Rectal smooth muscle tissue (tissue), 1 donor: Measurements from ENCODE around the gene CLDN18.

Experiments
- H3K27ac ChIP-seq: one replicate; pipeline ENCODE4 v1.7.0; 2013; ENCODE audit warnings: low read depth, low read length, inconsistent platforms
- H3K27me3 ChIP-seq: one replicate; pipeline ENCODE4 v1.7.0; 2013; ENCODE audit warnings: low read length; ENCODE audit not compliant: control insufficient read depth, insufficient read depth
- H3K36me3 ChIP-seq: one replicate; pipeline ENCODE4 v1.7.0; 2013; ENCODE audit warnings: low read length; ENCODE audit not compliant: control insufficient read depth, insufficient read depth
- H3K4me1 ChIP-seq: one replicate; pipeline ENCODE4 v1.7.0; 2013; ENCODE audit warnings: low read length; ENCODE audit not compliant: control insufficient read depth, insufficient read depth
- H3K4me3 ChIP-seq: one replicate; pipeline ENCODE4 v1.7.0; 2013; ENCODE audit warnings: low read length
- H3K9ac ChIP-seq: one replicate; pipeline ENCODE4 v1.7.0; 2013; ENCODE audit warnings: low read length

The CLDN18 gene

DNA sequence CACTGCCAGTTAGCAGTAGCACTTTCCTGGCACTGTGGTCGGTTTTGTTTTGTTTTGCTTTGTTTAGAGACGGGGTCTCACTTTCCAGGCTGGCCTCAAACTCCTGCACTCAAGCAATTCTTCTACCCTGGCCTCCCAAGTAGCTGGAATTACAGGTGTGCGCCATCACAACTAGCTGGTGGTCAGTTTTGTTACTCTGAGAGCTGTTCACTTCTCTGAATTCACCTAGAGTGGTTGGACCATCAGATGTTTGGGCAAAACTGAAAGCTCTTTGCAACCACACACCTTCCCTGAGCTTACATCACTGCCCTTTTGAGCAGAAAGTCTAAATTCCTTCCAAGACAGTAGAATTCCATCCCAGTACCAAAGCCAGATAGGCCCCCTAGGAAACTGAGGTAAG lies 22.6 kb downstream of the CLDN18 start:
- H3K27me3 ChIP-seq = no peaks in the 10 kb centered on the region
- H3K36me3 ChIP-seq = no peaks in the 10 kb centered on the region
- H3K27ac ChIP-seq = no peak overlapping the region
- no peaks in the 10 kb centered on the region for H3K4me1 ChIP-seq
- no peak overlapping the region for H3K9ac ChIP-seq
- no peak overlapping the region for H3K4me3 ChIP-seq

DNA sequence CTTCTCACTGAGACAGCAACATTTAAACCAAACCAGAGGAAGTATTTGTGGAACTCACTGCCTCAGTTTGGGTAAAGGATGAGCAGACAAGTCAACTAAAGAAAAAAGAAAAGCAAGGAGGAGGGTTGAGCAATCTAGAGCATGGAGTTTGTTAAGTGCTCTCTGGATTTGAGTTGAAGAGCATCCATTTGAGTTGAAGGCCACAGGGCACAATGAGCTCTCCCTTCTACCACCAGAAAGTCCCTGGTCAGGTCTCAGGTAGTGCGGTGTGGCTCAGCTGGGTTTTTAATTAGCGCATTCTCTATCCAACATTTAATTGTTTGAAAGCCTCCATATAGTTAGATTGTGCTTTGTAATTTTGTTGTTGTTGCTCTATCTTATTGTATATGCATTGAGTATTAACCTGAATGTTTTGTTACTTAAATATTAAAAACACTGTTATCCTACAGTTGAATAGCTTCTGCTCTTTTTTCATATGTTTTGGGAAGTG lies 23.3 kb downstream of the CLDN18 start:
- Histone ChIP-seq H3K9ac (no peak overlapping the region), H3K27me3 (no peaks in the 10 kb centered on the region), H3K27ac (no peak overlapping the region), H3K4me3 (no peak overlapping the region), H3K4me1 (no peaks in the 10 kb centered on the region), H3K36me3 (no peaks in the 10 kb centered on the region)

DNA sequence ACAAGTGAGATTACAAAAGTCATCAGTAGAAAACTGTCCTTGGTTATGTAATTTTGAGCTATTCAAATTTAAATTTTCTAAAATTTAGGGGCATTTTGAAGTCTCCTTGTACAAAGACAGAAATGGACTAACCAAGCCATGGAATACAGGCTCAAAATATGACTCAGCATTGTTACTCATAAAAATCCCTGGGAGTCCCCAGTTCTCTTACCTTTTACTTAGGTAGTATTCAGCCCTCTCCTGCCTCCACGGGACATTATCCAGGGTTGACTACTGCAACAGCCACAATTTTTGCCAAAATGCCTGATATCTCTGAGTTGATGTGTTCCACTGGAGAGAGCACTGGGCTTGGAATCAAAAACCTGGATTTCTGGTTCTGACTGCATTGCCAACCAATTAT lies 25.0 kb downstream of the CLDN18 start:
- no peak overlapping the region for H3K27ac ChIP-seq
- H3K36me3 ChIP-seq = no peaks in the 10 kb centered on the region
- no peak overlapping the region for H3K9ac ChIP-seq
- H3K27me3 ChIP-seq = no peaks in the 10 kb centered on the region
- no peak overlapping the region for H3K4me3 ChIP-seq
- H3K4me1 ChIP-seq = no peaks in the 10 kb centered on the region

DNA sequence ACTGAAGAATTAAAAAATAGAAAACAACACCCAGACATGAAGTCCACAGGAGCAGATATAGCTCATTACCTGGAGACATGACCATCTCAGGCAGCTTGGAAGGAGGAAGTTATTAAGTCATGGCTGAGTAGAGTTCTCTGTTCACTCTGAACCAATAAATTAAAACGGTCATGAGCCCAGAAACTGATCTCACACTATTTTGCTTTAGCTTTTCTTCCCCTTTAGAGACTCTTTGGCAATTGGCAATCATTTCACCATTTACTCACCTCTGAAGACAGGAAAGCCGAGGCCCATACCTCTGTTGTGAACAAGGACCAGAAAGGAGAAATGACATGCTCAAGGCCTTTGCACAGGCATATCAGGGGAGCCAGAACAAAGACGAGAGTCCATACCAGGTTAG lies 26.6 kb downstream of the CLDN18 start:
- no peaks in the 10 kb centered on the region for H3K36me3 ChIP-seq
- no peaks in the 10 kb centered on the region for H3K4me1 ChIP-seq
- H3K9ac ChIP-seq = no peak overlapping the region
- no peaks in the 10 kb centered on the region for H3K27me3 ChIP-seq
- no peak overlapping the region for H3K27ac ChIP-seq
- H3K4me3 ChIP-seq = no peak overlapping the region

DNA sequence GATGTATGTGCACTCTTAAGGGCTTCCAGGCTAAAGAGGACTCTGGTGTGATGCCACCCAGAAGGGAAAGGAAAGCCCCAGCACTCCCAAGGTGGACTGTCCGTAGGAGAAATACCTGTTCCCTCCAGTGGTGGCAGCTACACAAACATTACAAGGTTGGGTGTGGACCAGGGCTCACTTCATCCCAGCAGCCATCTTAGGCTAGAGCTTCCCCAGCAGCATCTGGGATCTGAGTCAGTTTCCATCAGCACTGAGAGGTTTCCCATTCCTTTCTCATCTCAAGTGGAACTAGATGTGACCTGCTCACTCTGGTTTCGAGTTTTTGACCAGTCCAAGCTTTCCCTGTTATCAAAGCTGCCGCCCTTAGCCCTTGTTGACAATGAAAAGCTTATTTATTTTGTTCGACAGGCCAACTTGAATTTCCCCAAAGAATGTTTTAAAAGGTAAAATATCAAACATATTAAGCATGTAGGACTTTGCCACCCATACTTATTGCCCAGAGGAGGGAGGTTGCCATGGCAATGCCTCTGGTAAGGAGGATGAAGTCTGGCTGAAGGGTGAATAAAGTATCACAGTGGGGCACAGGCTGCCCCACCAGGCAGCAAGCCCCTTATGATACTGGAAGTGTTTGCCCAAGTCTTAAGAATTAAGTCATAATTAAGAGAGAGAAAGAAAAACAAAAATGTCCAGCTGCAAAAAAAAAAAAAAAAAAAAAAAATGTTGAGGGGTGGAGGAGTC lies 28.9 kb downstream of the CLDN18 start:
- H3K27ac ChIP-seq = no peak overlapping the region
- H3K9ac ChIP-seq = no peak overlapping the region
- H3K4me1 ChIP-seq = no peaks in the 10 kb centered on the region
- no peaks in the 10 kb centered on the region for H3K36me3 ChIP-seq
- no peaks in the 10 kb centered on the region for H3K27me3 ChIP-seq
- H3K4me3 ChIP-seq = no peak overlapping the region

DNA sequence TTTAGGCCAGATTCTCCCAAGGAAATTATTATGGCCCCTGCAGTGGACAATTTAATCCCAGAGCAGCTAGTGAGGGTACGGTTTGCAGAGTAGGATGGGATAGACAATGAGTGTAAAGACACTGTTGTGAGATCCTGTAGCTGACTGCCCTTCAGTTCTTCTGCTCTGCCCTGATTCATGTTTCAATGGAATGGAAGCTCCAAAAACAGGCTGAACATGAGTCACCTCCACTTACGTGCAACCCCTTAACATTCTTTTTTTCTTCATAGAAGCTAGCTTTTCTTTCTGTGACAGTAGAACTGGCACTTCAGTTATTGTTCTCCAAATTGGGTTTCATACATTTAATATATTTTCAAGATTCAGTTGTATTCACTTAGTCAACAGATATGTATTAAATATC lies 32.1 kb downstream of the CLDN18 start:
- H3K4me3 ChIP-seq = no peak overlapping the region
- H3K27me3 ChIP-seq = no peaks in the 10 kb centered on the region
- H3K27ac ChIP-seq = no peak overlapping the region
- no peak overlapping the region for H3K9ac ChIP-seq
- no peaks in the 10 kb centered on the region for H3K4me1 ChIP-seq
- H3K36me3 ChIP-seq = no peaks in the 10 kb centered on the region

DNA sequence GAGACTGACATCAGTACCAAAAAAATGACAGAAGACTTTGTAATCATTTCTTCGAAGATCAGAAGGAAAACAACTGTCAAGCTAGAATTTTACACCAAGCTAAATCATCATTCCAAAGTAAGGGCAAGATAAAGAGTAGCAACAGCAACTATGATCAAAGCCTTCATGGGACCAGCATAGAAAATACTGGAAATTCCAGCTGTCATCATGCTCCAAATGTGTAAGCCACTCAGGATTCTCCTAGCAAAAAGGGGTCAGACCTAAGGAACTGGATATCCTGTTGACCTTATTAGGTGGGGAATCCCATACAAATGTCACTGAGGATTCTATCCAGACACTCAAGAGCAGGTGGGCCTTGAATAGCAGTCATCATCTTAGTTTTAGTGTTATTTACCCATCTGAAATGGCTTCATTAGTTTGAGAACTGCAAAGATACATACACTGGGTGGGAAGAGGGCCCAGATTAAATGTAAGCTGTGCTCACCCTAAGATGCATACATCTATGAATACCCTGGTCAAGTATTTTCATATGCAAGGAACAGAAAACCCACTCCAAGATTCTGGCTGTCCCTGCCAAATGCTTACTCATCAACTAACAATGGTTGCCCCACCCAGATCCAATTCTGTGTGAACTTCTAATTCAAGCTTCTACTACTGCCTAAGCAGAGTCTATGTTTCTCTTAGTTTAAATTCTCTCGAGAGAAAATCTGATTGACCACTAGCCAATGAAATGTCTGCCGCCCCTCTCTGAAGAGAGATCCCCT lies 33.5 kb downstream of the CLDN18 start:
- Histone ChIP-seq H3K9ac (no peak overlapping the region), H3K4me1 (no peaks in the 10 kb centered on the region), H3K27ac (no peak overlapping the region), H3K27me3 (no peaks in the 10 kb centered on the region), H3K4me3 (no peak overlapping the region), H3K36me3 (no peaks in the 10 kb centered on the region)

DNA sequence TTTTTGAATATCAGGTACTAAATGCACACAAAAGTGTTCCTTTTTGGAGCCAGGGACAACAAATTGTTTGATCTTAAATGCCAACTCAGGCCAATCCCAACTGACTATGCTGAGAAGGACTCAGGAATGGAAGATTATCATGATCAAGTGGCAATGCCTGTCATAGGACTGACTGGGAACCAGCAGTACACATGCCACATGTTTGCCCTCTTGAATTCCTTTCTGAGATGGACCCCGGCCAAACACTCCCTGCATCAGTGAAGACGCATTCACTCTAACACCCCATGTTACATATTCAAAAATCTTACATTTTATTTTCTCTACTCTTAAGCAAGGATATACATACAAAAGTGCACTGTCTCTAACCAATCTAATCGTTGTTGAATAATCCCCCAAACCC lies 36.1 kb downstream of the CLDN18 start:
- no peaks in the 10 kb centered on the region for H3K36me3 ChIP-seq
- no peak overlapping the region for H3K27ac ChIP-seq
- H3K4me1 ChIP-seq = no peaks in the 10 kb centered on the region
- no peaks in the 10 kb centered on the region for H3K27me3 ChIP-seq
- H3K4me3 ChIP-seq = no peak overlapping the region
- no peak overlapping the region for H3K9ac ChIP-seq

DNA sequence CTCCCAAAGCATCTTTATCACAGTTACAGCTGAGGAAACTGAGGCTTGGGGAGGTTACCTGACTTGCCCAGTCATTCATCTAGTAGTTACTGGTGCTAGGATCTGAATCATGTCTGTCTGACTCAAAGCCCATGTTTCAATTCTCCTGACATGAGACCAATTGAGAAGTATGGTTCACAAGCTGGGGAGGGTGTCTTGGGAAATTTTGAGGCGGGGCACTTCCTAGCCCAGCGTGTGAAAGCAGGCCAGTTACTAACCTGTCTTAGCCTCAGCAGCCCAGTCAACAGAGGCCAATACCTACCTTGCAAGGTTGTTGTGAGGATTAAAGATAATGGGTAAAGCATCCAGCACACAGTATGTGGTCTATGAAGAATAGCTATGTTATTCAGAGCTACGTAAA lies 37.0 kb downstream of the CLDN18 start:
- Histone ChIP-seq H3K36me3 (no peaks in the 10 kb centered on the region), H3K4me1 (no peaks in the 10 kb centered on the region), H3K27me3 (no peaks in the 10 kb centered on the region), H3K27ac (no peak overlapping the region), H3K4me3 (no peak overlapping the region), H3K9ac (no peak overlapping the region)

DNA sequence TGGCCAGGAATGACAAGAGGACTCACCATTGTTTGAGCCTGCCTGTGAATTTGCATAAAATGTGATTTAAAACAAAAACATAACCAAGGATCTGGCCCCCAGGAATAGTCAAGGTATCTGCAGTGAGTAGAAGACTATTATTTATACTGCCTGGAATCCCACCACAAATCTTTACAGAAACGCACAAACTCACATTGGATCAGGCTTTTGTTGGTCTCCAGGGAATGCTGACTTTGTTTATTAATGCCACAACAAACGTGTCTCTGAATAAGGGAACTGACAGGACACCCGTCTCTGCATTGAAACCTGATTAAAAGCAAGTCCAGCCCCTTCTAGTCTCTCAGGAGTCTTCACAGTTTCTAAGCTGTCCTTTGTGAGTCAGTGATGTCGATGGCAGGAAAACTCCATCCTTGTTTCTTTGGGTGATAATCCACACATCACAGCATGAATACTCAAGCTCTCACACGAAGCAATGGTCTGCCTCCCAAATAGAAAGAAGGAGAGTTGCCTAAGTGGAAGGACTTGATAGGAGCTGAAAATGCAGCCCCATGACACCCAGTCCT lies 37.7 kb downstream of the CLDN18 start:
- no peaks in the 10 kb centered on the region for H3K4me1 ChIP-seq
- H3K27me3 ChIP-seq = no peaks in the 10 kb centered on the region
- no peak overlapping the region for H3K27ac ChIP-seq
- H3K4me3 ChIP-seq = no peak overlapping the region
- no peak overlapping the region for H3K9ac ChIP-seq
- H3K36me3 ChIP-seq = peaks cover under 1% of the 10 kb centered on the region

DNA sequence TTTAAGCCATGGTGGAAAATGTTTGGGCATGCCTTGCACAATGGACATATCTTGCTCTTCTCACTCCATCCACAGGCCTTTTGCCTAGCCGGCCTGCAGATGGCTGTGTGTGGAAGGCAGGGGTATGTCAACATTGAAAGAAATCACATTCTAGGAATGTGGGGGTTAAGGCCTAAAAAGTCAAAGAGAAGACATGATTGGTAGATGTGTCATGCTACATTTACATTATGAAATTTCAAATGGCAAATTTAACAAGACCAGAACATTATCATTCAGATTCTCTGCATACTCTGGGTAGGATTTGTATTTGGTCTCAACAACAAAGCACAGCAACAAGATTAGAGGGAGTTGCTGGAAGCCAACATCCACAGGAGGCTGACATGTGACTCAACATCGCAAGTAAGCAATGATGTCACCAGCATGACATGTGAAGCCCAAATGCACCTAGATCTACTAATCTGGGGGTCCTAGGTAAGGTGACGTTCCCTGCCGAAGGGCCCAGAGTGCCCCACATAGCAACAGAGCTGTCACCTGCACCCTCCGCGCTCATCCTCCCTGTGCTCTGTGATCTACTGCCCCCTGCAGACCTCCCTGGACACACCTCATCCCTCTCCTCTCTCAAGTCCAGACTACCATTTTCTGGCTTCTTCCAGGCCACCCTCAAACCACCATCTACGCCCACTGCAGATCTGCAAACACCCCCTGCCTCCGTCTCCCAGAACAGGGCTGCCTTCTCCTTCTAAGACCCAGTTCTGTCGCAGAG lies 39.4 kb downstream of the CLDN18 start:
- Histone ChIP-seq H3K36me3 (peaks cover 3% of the 10 kb centered on the region), H3K4me1 (no peaks in the 10 kb centered on the region), H3K4me3 (no peak overlapping the region), H3K27me3 (no peaks in the 10 kb centered on the region), H3K27ac (no peak overlapping the region), H3K9ac (no peak overlapping the region)
